Activated CD8-positive, alpha-beta memory T cell treated with anti-CD3 and anti-CD28 coated beads, Interleukin-2, amount 10 ng/mL, durations not matched to agents 7 days and 5 days (primary cell): ENCODE data around the gene RTRAF. TPM values are rescaled to one million over a fixed set of nuclear protein-coding genes. Genes with fewer than 3 reads are reported as not detected.
A peak's percentile ranks its signal among the peaks of the same experiment; 100 is the strongest.

Experiments
- ATAC-seq: fragments of 150-1000 bp; cut with Tn5 transposase; one replicate; pipeline ENCODE4 v1.10.0; 2021; ENCODE audit warnings: moderate library complexity
- CTCF ChIA-PET: fragments of 350-600 bp; sonication (Branson Sonifier 250); formaldehyde crosslinking; loops from one replicate; lab custom pipeline; 2021; ENCODE audit warnings: antibody characterized with exemption; lab: Charles Lee
- DNase-seq: peaks from one replicate; pipeline ENCODE4 v3.0.0-alpha.2; 2020
- H3K27ac Mint-ChIP-seq: one replicate; pipeline ENCODE4 v1.8.0; 2021; ENCODE audit warnings: mild to moderate bottlenecking, mixed read lengths
- H3K27me3 Mint-ChIP-seq: one replicate; pipeline ENCODE4 v1.8.0; 2021; ENCODE audit warnings: mixed read lengths
- H3K36me3 Mint-ChIP-seq: one replicate; pipeline ENCODE4 v1.8.0; 2021; ENCODE audit warnings: mild to moderate bottlenecking, mixed read lengths
- H3K4me1 Mint-ChIP-seq: one replicate; pipeline ENCODE4 v1.8.0; 2021; ENCODE audit warnings: mixed read lengths
- H3K4me3 Mint-ChIP-seq: one replicate; pipeline ENCODE4 v1.8.0; 2021; ENCODE audit warnings: mild to moderate bottlenecking, moderate library complexity, mixed read lengths
- H3K9me3 Mint-ChIP-seq: one replicate; pipeline ENCODE4 v1.8.0; 2022; ENCODE audit warnings: low read depth, mixed read lengths
- total RNA-seq, 2 experiments: library from RNA; stranded (reverse); gene quantifications; one replicate each; pipeline ENCODE4 v1.2.3, GENCODE V29; 2021

Gene RTRAF
- total RNA-seq, 2 experiments from 2014 or later, result 147 to 180 TPM

DNA sequence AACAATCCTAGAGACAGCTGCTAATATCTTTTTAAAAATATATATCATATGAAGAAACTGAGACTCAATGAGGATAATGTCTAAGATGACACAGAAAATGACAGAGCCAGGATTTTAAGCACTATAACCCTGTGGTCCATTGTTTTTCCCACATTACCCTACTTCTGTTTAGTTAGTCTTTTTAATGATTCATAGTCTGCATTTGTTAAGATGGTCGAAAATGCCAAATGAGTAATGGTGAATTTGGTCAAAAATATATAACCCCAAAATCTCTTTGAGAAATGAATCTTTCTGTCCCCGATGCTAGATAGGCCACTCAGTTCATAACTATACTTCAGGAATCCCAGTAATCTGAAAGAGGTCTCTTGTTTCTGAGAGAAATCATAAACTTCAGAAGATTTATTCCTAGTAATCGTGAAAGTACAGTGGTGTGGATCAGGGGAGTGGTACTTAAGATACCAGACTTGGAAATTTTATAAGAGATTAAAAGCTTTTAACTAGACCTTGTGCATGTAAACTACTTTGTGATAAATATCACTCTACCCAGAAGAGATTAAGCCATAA lies 10.8 kb downstream of the RTRAF start:
- CTCF ChIA-PET, result no interaction called here
- no peaks in the 10 kb centered on the region for H3K27me3 Mint-ChIP-seq
- H3K36me3 Mint-ChIP-seq, result peaks cover 48% of the 10 kb centered on the region
- H3K27ac Mint-ChIP-seq, result no peak overlapping the region
- peaks cover 13% of the 10 kb centered on the region for H3K4me1 Mint-ChIP-seq
- no peak for DNase-seq
- no peak overlapping the region for H3K4me3 Mint-ChIP-seq
- H3K9me3 Mint-ChIP-seq, result no peaks in the 10 kb centered on the region
- no peak for ATAC-seq

- CTCF ChIA-PET, result no interaction called here
- Mint-ChIP-seq H3K27me3 (no peaks in the 10 kb centered on the region), H3K4me3 (no peak overlapping the region), H3K4me1 (peaks cover 11% of the 10 kb centered on the region), H3K9me3 (no peaks in the 10 kb centered on the region), H3K27ac (no peak overlapping the region), H3K36me3 (peaks cover 50% of the 10 kb centered on the region)
- DNase-seq (no peak), ATAC-seq (no peak)
These were observed 11.3 kb downstream of the RTRAF start for GRCh38 chr14:52000696-52001095.

DNA sequence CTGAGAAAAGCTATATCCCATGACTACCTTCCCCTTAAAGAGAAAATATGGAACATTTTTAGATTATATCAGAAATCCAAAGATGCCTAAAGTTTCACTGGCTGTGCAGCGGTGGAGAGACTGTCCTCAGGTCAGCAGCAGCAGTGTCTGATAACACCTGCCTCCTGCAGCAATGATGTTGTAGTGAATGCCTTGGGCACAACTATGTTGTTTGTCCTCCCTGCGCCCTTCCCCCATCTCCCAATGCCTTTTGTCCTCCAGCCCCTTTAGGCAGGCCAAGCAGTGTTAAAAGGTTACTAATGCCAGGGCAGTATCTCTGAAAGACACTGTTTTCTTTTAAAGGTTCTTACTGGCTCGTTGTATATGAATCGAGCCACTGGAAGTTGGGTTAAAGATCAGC lies 13.2 kb downstream of the RTRAF start:
- H3K27ac Mint-ChIP-seq, result no peak overlapping the region

DNA sequence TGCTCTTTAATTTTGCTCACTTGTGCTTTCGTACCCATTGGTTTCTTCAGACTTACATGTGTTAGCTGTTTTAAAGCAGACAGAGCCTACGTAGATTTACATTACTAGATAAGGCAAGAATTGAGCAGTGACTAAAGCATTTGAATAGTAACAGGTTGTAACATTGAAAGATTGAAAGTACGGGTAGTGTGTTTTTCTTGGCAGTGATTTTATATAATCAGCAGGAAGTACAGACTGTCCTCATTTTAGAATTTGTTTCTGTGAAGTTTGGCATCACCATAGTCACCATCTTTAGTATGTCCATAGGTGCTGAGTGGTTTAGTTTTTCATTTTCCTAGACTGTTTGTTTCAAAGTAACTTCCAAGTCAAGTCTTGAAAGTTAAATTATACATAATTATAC lies 14.0 kb downstream of the RTRAF start:
- H3K9me3 Mint-ChIP-seq, result no peaks in the 10 kb centered on the region
- peaks cover 58% of the 10 kb centered on the region for H3K36me3 Mint-ChIP-seq
- DNase-seq (no peak), ATAC-seq (no peak)
- no peaks in the 10 kb centered on the region for H3K27me3 Mint-ChIP-seq
- CTCF ChIA-PET, result interaction anchor here (1.2 kb wide), 1 partner anchor 9 kb away, joined by 3 read pairs; no protein-coding TSS in a partner anchor
- H3K27ac Mint-ChIP-seq, result no peak overlapping the region
- no peak overlapping the region for H3K4me3 Mint-ChIP-seq
- peaks cover 4% of the 10 kb centered on the region for H3K4me1 Mint-ChIP-seq

More for the DNA sequence above, 13.2 kb downstream of the RTRAF start:
- H3K4me1 Mint-ChIP-seq, result peaks cover 4% of the 10 kb centered on the region
- DNase-seq, result no peak
- no peak for ATAC-seq
- H3K27me3 Mint-ChIP-seq, result no peaks in the 10 kb centered on the region
- H3K9me3 Mint-ChIP-seq, result no peaks in the 10 kb centered on the region
- H3K4me3 Mint-ChIP-seq, result no peak overlapping the region
- CTCF ChIA-PET, result interaction anchor here (1.2 kb wide), 1 partner anchor 8 kb away, joined by 3 read pairs; no protein-coding TSS in a partner anchor
- peaks cover 51% of the 10 kb centered on the region for H3K36me3 Mint-ChIP-seq

DNA sequence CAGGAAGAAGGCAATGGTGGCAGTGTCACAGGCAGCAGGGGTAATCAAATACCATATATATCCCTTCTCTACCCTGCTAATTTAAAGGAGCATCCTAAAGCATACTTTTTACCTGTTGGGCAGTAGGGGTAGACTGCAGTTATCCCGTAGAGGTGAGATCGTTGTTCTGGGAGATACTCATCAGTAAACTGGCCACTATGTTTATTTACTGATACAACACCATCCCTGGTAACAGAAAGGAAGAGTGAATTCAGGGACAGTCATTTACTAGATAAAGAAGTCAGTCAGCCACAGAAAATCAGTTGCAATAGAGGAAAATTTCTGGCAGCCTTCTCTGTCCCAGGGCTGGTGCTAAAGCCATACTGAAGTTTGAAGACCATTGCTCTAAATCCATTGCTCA lies 16.3 kb downstream of the RTRAF start:
- DNase-seq (no peak), ATAC-seq (no peak)
- H3K27ac Mint-ChIP-seq, result no peak overlapping the region
- H3K27me3 Mint-ChIP-seq, result no peaks in the 10 kb centered on the region
- peaks cover 57% of the 10 kb centered on the region for H3K36me3 Mint-ChIP-seq
- no peaks in the 10 kb centered on the region for H3K4me1 Mint-ChIP-seq
- CTCF ChIA-PET, result interaction anchor here (0.8 kb wide), 1 partner anchor 14 kb away, joined by 3 read pairs; no protein-coding TSS in a partner anchor
- no peak overlapping the region for H3K4me3 Mint-ChIP-seq
- H3K9me3 Mint-ChIP-seq, result no peaks in the 10 kb centered on the region

GRCh38 chr14:52006361-52006760 lies 17.0 kb downstream of the RTRAF start:
- Mint-ChIP-seq H3K4me3 (no peak overlapping the region), H3K27me3 (no peaks in the 10 kb centered on the region), H3K36me3 (peaks cover 53% of the 10 kb centered on the region), H3K27ac (no peak overlapping the region), H3K9me3 (no peaks in the 10 kb centered on the region), H3K4me1 (no peaks in the 10 kb centered on the region)
- CTCF ChIA-PET, result interaction anchor here (0.8 to 1.7 kb wide), 3 partner anchors 9 to 28 kb away, joined by 3 to 4 read pairs (median 3); no protein-coding TSS in a partner anchor
- ATAC-seq, result no peak
- DNase-seq, result no peak

GRCh38 chr14:52007211-52007610 lies 17.9 kb downstream of the RTRAF start:
- Mint-ChIP-seq H3K27me3 (no peaks in the 10 kb centered on the region), H3K4me3 (no peak overlapping the region), H3K36me3 (peaks cover 52% of the 10 kb centered on the region), H3K4me1 (no peaks in the 10 kb centered on the region), H3K9me3 (no peaks in the 10 kb centered on the region), H3K27ac (no peak overlapping the region)
- DNase-seq, result no peak
- CTCF ChIA-PET, result interaction anchor here (1.1 to 1.7 kb wide), 2 partner anchors 8 to 29 kb away, joined by 3 to 4 read pairs; no protein-coding TSS in a partner anchor
- ATAC-seq, result no peak

DNA sequence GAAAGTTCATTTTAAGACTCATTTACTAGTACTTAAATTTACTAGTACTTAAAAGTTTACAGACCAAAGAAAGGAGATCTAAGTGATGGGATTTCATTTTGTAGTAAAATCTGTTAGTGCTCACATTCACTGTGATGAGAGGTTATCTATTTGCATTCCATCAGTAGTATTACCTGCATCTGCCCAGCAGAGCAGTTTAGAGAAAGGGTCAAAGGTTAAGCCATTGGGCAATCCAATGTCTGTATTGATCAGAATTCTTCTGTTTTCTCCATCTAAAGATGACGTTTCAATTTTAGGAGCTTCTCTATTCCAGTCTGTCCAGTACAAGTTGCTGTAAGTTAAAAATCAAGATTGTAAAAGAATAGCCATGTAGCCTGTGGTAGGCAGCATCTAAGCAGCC lies 18.3 kb downstream of the RTRAF start:
- Mint-ChIP-seq H3K4me1 (no peaks in the 10 kb centered on the region), H3K27me3 (no peaks in the 10 kb centered on the region), H3K27ac (no peak overlapping the region), H3K9me3 (no peaks in the 10 kb centered on the region), H3K4me3 (no peak overlapping the region), H3K36me3 (peaks cover 49% of the 10 kb centered on the region)
- CTCF ChIA-PET, result interaction anchor here (1.7 kb wide), 1 partner anchor 29 kb away, joined by 4 read pairs; no protein-coding TSS in a partner anchor
- DNase-seq (no peak), ATAC-seq (no peak)

DNA sequence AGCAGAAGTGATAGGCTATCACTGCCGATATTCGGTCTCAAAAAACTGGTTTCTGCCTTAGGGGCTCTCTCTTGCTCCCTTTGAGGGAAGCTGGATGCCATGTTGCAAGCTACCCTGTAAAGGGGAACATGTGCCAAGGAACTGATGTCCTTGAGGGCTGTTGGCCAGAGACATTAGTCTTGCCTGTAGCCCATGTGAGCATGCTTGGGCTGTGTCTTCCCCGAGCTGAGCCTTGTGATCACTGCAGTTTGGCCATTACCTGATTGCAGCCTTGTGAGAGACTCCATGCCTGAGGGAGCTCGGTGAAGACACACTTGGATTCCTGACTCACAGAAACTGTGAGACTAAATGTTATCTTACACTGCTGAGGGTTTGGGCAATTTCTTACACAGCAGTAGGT lies 18.8 kb downstream of the RTRAF start:
- no peaks in the 10 kb centered on the region for H3K27me3 Mint-ChIP-seq
- no peak overlapping the region for H3K27ac Mint-ChIP-seq
- no peaks in the 10 kb centered on the region for H3K4me1 Mint-ChIP-seq

GRCh38 chr14:52010173-52010693 lies 20.9 kb downstream of the RTRAF start:
- H3K4me3 Mint-ChIP-seq, result no peak overlapping the region
- H3K27ac Mint-ChIP-seq, result no peak overlapping the region
- H3K9me3 Mint-ChIP-seq, result no peaks in the 10 kb centered on the region
- CTCF ChIA-PET, result no interaction called here
- no peaks in the 10 kb centered on the region for H3K27me3 Mint-ChIP-seq
- H3K36me3 Mint-ChIP-seq, result peaks cover 37% of the 10 kb centered on the region
- ATAC-seq, result no peak
- no peaks in the 10 kb centered on the region for H3K4me1 Mint-ChIP-seq
- DNase-seq, result no peak

More for the DNA sequence above, 18.8 kb downstream of the RTRAF start:
- ATAC-seq (no peak), DNase-seq (no peak)
- Mint-ChIP-seq H3K4me3 (no peak overlapping the region), H3K36me3 (peaks cover 46% of the 10 kb centered on the region), H3K9me3 (no peaks in the 10 kb centered on the region)
- CTCF ChIA-PET, result interaction anchor here (1.7 kb wide), 1 partner anchor 29 kb away, joined by 4 read pairs; no protein-coding TSS in a partner anchor

DNA sequence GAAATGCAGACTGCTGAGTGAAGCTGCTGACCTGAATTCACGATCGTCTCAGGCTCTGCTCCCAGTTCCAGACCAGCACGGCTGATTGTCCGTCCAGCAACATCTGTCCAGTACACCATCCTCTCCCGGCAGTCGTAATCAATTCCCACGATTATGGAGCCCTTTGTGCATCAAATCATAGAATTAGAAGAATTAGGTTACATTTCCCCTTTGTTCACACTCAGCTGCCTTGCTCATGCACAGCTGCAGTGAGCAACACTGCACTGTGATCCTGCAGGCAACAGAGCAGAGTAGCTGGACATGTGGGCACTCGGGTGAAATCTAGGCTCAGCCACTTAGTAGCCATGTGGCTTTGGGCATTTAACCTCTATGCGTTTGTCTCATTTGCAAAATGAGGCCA lies 22.2 kb downstream of the RTRAF start:
- Mint-ChIP-seq H3K4me3 (no peak overlapping the region), H3K9me3 (no peaks in the 10 kb centered on the region), H3K36me3 (peaks cover 26% of the 10 kb centered on the region), H3K27me3 (peaks cover 4% of the 10 kb centered on the region), H3K27ac (no peak overlapping the region), H3K4me1 (no peaks in the 10 kb centered on the region)
- CTCF ChIA-PET, result no interaction called here
- ATAC-seq (no peak), DNase-seq (no peak)

- ATAC-seq (no peak), DNase-seq (no peak)
- Mint-ChIP-seq H3K36me3 (peaks cover 21% of the 10 kb centered on the region), H3K4me3 (no peak overlapping the region), H3K27ac (no peak overlapping the region), H3K9me3 (no peaks in the 10 kb centered on the region), H3K27me3 (peaks cover 11% of the 10 kb centered on the region), H3K4me1 (no peaks in the 10 kb centered on the region)
- CTCF ChIA-PET, result no interaction called here
These were observed 23.3 kb downstream of the RTRAF start for GRCh38 chr14:52012635-52013034.

- Mint-ChIP-seq H3K36me3 (peaks cover 10% of the 10 kb centered on the region), H3K27ac (no peak overlapping the region), H3K27me3 (peaks cover 11% of the 10 kb centered on the region), H3K4me1 (no peaks in the 10 kb centered on the region), H3K9me3 (no peaks in the 10 kb centered on the region), H3K4me3 (no peak overlapping the region)
- DNase-seq (no peak), ATAC-seq (peak; percentile 18)
- CTCF ChIA-PET, result no interaction called here
These were observed 24.7 kb downstream of the RTRAF start for GRCh38 chr14:52013984-52014600.
